H1 (cell line): ENCODE measurements around the gene MYO1G. TPM values are rescaled to one million over a fixed set of nuclear protein-coding genes. Genes with fewer than 3 reads are reported as not detected.

Source experiments
- ASH2L ChIP-seq: fragments of 200-600, 300-600 bp; sonication (generic); IDR thresholded peaks from one replicate; pipeline ENCODE4 v1.7.1; 2017; ENCODE audit warnings: low read length
- BCL11A ChIP-seq, 2 experiments: IDR thresholded peaks; one replicate each; pipeline ENCODE4 v1.6.1; 2011; ENCODE audit warnings: low read depth in 2 of 2, low read length in 2 of 2, mild to moderate bottlenecking in 2 of 2
- CBX5 ChIP-seq: fragments of 300-800, 300-1000 bp; sonication (generic); IDR thresholded peaks from 2 replicates; pipeline ENCODE4 v1.7.1; 2016; ENCODE audit warnings: antibody characterized with exemption, low read length, low read depth
- CHD1 ChIP-seq: IDR thresholded peaks from 2 replicates; pipeline ENCODE4 v1.6.1; 2012; ENCODE audit warnings: low read depth, low read length, improper control_type of control experiment
- CREB1 ChIP-seq: IDR thresholded peaks from 2 replicates; pipeline ENCODE4 v1.6.1; 2012; ENCODE audit warnings: inconsistent platforms
- EP300 ChIP-seq, 2 experiments: IDR thresholded peaks; 1 replicate in 1 of 2; 2 replicates in 1 of 2; pipeline ENCODE4 v1.6.1; 2011 to 2012; ENCODE audit warnings: low read depth in 2 of 2, low read length in 2 of 2, mild to moderate bottlenecking in 2 of 2, borderline replicate concordance in 1 of 2, inconsistent platforms in 1 of 2, moderate library complexity in 1 of 2
- EZH2 ChIP-seq: fragments of 200-600 bp; sonication (generic); IDR thresholded peaks from 2 replicates; pipeline ENCODE4 v1.7.1; 2012; ENCODE audit warnings: low read depth, mild to moderate bottlenecking, moderate library complexity, low read length, inconsistent platforms; ENCODE audit not compliant: severe bottlenecking
- GABPA ChIP-seq: IDR thresholded peaks from 2 replicates; pipeline ENCODE4 v1.6.1; 2011; ENCODE audit warnings: mild to moderate bottlenecking, low read length, moderate library complexity, borderline replicate concordance; ENCODE audit not compliant: insufficient read depth
- HDAC2 ChIP-seq, 2 experiments: fragments of 300-600 bp in 1 of 2; sonication (generic) in 1 of 2; IDR thresholded peaks; 2 replicates each; pipeline ENCODE4 v1.6.1; 2011 to 2012; ENCODE audit warnings: low read depth in 2 of 2, low read length in 2 of 2, mild to moderate bottlenecking in 2 of 2, moderate library complexity in 2 of 2, borderline replicate concordance in 1 of 2, inconsistent platforms in 1 of 2
- KDM5A ChIP-seq: fragments of 200-600 bp; IDR thresholded peaks from 2 replicates; pipeline ENCODE4 v1.7.1; 2012; ENCODE audit warnings: mild to moderate bottlenecking, low read length, inconsistent platforms, mixed read lengths
- PHF8 ChIP-seq: fragments of 200-600 bp; sonication (generic); conservative IDR thresholded peaks from 2 replicates; pipeline ENCODE4 v1.7.1; 2012; ENCODE audit warnings: low read depth, mild to moderate bottlenecking, inconsistent platforms, low read length, moderate library complexity
- POLR2AphosphoS5 ChIP-seq: IDR thresholded peaks from 2 replicates; pipeline ENCODE4 v1.6.1; 2011; ENCODE audit warnings: low read depth, low read length
- POU5F1 ChIP-seq: IDR thresholded peaks from 2 replicates; pipeline ENCODE4 v1.6.1; 2011; ENCODE audit warnings: low read depth, mild to moderate bottlenecking, low read length, moderate library complexity
- RFX5 ChIP-seq: IDR thresholded peaks from 2 replicates; pipeline ENCODE4 v1.6.1; 2011; ENCODE audit warnings: low read depth, low read length, improper control_type of control experiment, borderline replicate concordance
- SAP30 ChIP-seq: fragments of 300-600 bp; sonication (generic); IDR thresholded peaks from 2 replicates; pipeline ENCODE4 v1.7.1; 2012; ENCODE audit warnings: low read length, moderate library complexity, mild to moderate bottlenecking, inconsistent platforms; ENCODE audit not compliant: insufficient read depth, insufficient replicate concordance
- SIN3A ChIP-seq, 2 experiments: IDR thresholded peaks in 1 of 2; conservative IDR thresholded peaks in 1 of 2; 2 replicates each; pipeline ENCODE4 v1.6.1; 2011 to 2012; ENCODE audit warnings: low read length in 2 of 2, improper control_type of control experiment in 1 of 2, low read depth in 1 of 2, mild to moderate bottlenecking in 1 of 2
- SIRT6 ChIP-seq: IDR thresholded peaks from one replicate; pipeline ENCODE4 v1.7.1; 2012; ENCODE audit warnings: low read length, inconsistent platforms
- SIX5 ChIP-seq: IDR thresholded peaks from 2 replicates; pipeline ENCODE4 v1.6.1; 2011; ENCODE audit warnings: mild to moderate bottlenecking, low read depth, low read length
- SP2 ChIP-seq: IDR thresholded peaks from 2 replicates; pipeline ENCODE4 v1.6.1; 2012; ENCODE audit warnings: mild to moderate bottlenecking, low read length, inconsistent platforms
- SP4 ChIP-seq: IDR thresholded peaks from 2 replicates; pipeline ENCODE4 v1.6.1; 2012; ENCODE audit warnings: low read length, inconsistent platforms
- SUZ12 ChIP-seq: fragments of 200-600 bp; sonication (generic); IDR thresholded peaks from 2 replicates; pipeline ENCODE4 v1.6.1; 2012; ENCODE audit warnings: mild to moderate bottlenecking, inconsistent platforms, low read length, moderate library complexity, mixed read lengths
- TBP ChIP-seq: IDR thresholded peaks from 2 replicates; pipeline ENCODE4 v1.6.1; 2011; ENCODE audit warnings: low read depth, low read length, improper control_type of control experiment
- TEAD4 ChIP-seq: IDR thresholded peaks from 2 replicates; pipeline ENCODE4 v1.6.1; 2012; ENCODE audit warnings: low read depth, low read length, inconsistent platforms, mixed read lengths
- ZNF274 ChIP-seq: IDR thresholded peaks from 2 replicates; pipeline ENCODE4 v1.7.0; 2012; ENCODE audit warnings: low read length, borderline replicate concordance; ENCODE audit errors: extremely low read depth
- polyA plus RNA-seq, 7 experiments: library from polyadenylated mRNA; depleted of rRNA in 3 of 7; stranded (reverse) in 5 of 7; unstranded in 2 of 7; fragments of >200 nt in 5 of 7; fragments of 200-250 nt in 2 of 7; gene quantifications; 1 replicate in 5 of 7; 2 replicates in 1 of 7; 4 replicates in 1 of 7; pipeline versions ENCODE4 v1.2.1 to v1.2.3, GENCODE V29; 2011 to 2013; ENCODE audit warnings: missing spikeins in 2 of 7, mixed read lengths in 2 of 7
- total RNA-seq: library from RNA; stranded (reverse); fragmentation: NEBNext Ultra II Directional; extraction: Animal tissue kit (Norgen Biotek cat#: 25700); gene quantifications from 2 replicates; pipeline ENCODE4 v1.2.1, GENCODE V29; 2021
- TF ChIP-seq, protein P1 (sequence below): IDR thresholded peaks from 2 replicates; pipeline ENCODE4 v1.6.1; 2011; ENCODE audit warnings: low read depth, mild to moderate bottlenecking, low read length; ENCODE audit not compliant: insufficient read depth

Gene MYO1G
- total and polyA plus RNA-seq, 2 of the 8 experiments (the other 6 are each of a cell fraction or from before 2014, with no cell fraction given), result 0.08 to 0.19 TPM

DNA sequence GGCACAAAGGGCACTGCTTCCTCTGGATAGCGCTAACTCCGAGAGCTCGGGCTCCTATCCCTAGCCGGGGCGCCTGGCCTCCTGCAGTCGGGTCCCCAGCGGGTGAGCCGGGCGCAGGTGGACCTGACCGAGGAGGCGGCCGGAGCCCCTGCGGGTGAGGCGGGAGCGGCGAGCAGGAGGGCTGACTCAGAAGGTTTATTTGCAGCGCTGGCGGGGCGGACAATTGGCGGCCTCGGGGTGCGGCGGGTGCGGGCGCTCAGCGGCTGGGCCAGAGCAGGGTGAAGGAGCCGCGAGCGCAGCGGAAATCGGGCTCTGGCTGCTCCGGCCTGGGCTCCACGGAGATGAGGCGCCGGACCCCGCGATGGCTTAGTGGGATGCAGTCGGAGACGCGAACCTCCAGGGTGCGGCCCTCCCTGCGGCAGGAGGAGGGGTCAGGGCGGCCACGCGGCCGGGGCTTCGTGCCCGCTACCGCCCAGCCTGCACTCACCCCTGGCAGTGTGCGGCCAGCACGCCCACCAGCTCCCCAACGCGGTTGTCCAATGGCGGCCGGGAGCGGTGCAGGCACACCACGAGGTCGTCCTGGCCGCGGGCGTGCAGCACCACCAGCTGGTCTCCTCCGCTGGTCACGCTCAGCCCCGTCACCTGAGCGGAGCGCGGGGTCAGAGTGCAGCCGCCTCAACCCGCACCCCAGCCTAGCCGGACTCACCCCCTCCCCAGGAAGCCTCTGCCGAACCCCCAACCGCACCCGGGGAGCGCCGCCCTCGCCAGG lies 16.1 kb downstream of the MYO1G start (continued):
- TF ChIP-seq CREB1, result no peak
- no peak for TF ChIP-seq KDM5A
- TF ChIP-seq EZH2, result peak; percentile 81
- no peak for TF ChIP-seq SIX5
- TF ChIP-seq POLR2AphosphoS5, result peak; percentile 54; the same call in 1 of the 2 replicates
- TF ChIP-seq, protein P1, sequence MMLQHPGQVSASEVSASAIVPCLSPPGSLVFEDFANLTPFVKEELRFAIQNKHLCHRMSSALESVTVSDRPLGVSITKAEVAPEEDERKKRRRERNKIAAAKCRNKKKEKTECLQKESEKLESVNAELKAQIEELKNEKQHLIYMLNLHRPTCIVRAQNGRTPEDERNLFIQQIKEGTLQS, result no peak
- TF ChIP-seq SIN3A (conservative IDR thresholded peaks at IDR 0.05 in 1 of 2, IDR thresholded peaks at IDR 0.05 in 1 of 2; ENCODE audit: low read depth in 1 of 2, low read length in 2 of 2), result no peak
- no peak for TF ChIP-seq GABPA
- no peak for TF ChIP-seq TEAD4
- TF ChIP-seq SP2, result no peak
- no peak for TF ChIP-seq CHD1
- no peak for TF ChIP-seq BCL11A (IDR thresholded peaks at IDR 0.05; ENCODE audit: low read depth in 2 of 2, low read length in 2 of 2)
- no peak for TF ChIP-seq EP300 (IDR thresholded peaks at IDR 0.05; ENCODE audit: borderline replicate concordance in 1 of 2, low read depth in 2 of 2, low read length in 2 of 2)
- no peak for TF ChIP-seq HDAC2 (IDR thresholded peaks at IDR 0.05; ENCODE audit: borderline replicate concordance in 1 of 2, low read depth in 2 of 2, low read length in 2 of 2)
- TF ChIP-seq ASH2L, result peak; percentile 70
- no peak for TF ChIP-seq SIRT6
- TF ChIP-seq PHF8, result peak; percentile 55
- no peak for TF ChIP-seq RFX5
- TF ChIP-seq TBP, result no peak
- no peak for TF ChIP-seq CBX5
- no peak for TF ChIP-seq ZNF274
- no peak for TF ChIP-seq SAP30
- TF ChIP-seq SUZ12, result peak; percentile 74
- TF ChIP-seq POU5F1, result no peak
- no peak for TF ChIP-seq SP4
